SK-N-DZ (cell line): ENCODE data around the gene ATRN.
A peak's percentile ranks its signal among the peaks of the same experiment; 100 is the strongest.
"Not testable (repeated sequence)": the region's sequence is repeated elsewhere in the genome, so short reads cannot be mapped to it uniquely, and the experiment has no call there.

Experiments used
- DNase-seq: peaks from one replicate; pipeline ENCODE4 v3.0.0-alpha.2; 2015; ENCODE audit warnings: low spot score

Gene ATRN

GRCh38 chr20:3563133-3563532 lies 92.3 kb downstream of the ATRN start:
- no peak for DNase-seq

GRCh38 chr20:3563548-3564177 lies 92.8 kb downstream of the ATRN start:
- peak; percentile 40 for DNase-seq

DNA sequence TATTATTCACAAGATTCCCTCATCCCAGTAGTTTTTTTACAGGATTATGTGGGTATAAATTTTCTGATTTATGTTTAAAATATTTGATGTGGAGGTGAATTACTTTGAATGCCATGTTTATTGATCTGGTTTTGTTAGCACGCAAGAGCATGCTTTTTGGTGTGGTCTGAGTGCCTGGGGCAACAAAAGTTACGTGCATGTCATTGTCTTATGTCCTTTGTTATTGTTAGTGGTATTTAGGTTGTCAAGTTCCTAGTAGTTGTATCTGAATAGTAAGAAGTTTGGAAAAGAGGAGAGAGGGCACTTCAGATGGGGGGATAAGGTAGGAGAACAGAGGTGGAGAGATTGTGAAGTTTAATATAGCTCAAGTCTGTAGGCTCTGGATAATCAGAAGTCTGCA lies 95.0 kb downstream of the ATRN start:
- no peak for DNase-seq

DNA sequence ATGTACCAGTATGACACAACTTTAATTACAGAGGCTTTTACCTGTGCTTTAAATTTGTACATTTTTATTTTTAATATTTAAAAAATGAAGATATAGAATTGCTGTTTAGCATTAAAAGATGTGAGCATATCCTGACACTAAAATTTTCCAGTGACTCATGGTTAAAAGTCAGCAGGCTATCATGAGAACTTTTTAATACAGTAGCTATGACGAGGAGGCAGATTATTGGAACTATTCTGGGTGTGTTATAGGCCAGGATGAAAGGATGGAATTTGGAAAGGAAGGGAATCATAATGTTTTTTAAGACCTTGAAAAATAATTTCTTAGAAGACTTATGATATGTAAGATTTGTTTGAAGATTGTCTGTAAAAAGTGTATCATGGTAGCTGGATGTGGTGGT lies 101.3 kb downstream of the ATRN start:
- no peak for DNase-seq

DNA sequence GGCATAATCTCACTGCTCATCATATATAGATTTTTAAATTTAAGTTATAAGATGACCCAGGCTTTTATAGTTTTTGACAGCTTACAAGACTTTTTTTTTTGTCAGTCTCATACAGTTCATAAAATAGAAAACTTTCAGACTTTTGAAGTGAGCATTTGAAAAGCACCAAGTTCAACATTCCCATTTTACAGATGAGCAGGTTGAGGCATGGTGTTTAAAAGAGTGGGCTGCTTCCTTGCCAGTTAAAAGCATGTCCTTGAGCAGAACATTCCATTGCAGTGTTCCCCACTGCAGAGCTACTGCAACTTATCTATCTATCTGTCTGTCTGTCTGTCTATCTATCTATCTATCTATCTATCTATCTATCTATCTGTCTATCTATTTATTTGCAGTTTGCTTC lies 105.5 kb downstream of the ATRN start:
- no peak for DNase-seq

DNA sequence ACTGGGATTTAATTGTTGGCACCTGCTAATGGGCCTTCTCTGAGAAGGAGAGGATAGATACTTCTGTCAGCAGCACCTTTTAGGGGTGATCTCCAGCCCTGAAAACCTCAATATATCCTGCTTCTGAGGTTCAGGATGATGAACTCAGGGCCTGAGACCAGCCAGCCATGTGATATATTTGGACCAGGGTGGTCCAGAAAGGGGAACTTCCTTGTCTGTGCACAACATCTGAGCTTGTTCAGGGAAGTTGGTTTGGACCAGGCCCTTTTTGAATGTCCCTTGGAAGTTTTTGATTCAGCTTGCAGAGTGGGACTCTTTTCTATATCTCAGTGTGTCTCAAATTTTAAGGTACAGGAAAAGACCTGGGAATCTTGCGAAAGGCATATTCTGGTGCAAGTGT lies 106.5 kb downstream of the ATRN start:
- no peak for DNase-seq

GRCh38 chr20:3580412-3580811 lies 109.6 kb downstream of the ATRN start:
- no peak for DNase-seq

DNA sequence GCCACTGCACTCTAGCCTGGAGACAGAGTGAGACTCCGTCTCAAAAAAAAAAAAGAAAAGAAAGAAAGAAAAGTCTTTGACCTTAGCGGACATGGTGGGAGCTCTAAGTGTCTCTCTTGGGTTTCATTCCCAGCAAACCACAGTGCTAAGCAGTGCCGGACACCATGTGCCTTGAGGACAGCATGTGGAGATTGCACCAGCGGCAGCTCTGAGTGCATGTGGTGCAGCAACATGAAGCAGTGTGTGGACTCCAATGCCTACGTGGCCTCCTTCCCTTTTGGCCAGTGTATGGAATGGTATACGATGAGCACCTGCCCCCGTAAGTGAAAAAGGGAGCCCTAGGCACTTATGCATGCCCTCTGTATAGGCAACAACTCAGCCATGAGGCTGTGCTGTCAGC lies 112.9 kb downstream of the ATRN start:
- DNase-seq = no peak

- DNase-seq = no peak
These were observed 115.3 kb downstream of the ATRN start for GRCh38 chr20:3586093-3586492.

DNA sequence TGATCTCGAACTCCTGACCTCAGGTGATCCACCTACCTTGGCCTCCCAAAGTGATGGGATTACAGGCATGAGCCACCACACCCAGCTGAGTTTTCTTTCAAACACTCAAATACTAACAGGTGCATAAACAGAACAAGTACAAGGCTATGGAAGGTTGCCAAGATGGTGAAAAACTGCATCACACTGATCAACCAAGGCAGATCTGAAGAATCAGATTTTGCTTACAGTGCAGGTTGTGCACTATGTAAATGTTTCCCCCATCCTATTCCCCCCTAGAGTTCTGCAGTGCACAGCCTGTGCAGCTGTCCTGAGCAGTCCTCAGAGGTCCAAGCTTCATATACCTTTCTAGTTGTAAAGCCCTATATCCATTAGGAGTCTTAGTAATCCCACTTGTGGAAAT lies 119.3 kb downstream of the ATRN start:
- no peak for DNase-seq

DNA sequence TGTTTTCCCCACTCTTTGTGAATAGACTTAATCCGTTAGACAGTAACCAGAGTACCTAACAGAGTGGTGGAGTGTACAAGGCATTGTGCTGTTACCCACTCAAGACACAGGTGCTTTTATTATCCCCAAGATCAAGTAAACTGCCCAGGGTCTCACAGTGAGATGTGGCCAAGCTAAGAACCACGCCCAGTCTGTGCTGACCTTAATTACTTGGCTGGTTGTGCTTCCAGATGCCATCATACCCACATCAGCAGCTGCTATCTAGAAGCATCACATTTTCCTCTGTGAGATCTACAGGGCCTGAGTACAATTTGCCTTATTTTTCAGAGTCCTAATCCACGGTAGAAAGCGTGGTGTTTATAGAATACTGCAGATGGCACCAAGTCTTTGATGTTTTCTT lies 122.1 kb downstream of the ATRN start:
- no peak for DNase-seq

DNA sequence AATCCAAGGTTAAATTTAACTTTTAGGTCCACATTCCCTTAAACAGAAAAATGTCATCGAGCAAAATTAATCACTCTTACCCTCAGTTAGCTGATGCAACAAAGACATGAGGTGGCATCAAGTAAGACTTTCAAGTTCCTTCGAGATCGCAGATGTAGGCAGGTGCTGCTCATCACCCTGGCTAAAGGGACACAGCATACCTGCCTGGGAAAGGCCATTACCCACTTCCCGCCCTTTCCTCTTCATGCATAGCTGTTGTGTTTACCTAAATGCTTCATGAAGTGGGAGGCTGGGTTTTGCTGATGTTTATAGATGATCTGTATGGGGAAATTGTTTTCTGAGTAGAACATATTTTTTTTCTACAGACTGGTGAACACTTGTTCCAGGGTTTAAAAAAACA lies 124.7 kb downstream of the ATRN start:
- DNase-seq = no peak

DNA sequence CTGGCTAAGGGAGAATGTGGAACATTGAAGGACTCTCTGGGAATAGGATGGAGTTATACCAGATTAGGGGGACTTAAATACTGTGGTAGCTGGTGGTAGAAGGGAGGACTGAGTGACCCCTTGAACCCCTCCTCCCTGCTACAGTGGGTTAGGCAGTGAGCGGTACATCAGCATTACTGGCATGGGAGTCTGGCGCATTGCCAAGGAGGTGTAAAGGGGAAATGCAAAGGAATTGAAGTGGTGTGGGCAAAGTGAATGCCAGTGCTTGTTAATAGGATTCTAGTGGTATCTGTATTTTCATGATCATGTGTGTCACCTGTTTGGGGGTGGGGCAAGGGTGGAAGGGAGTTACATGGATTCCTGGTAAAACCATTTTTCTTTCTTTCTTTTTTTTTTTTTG lies 132.3 kb downstream of the ATRN start:
- no peak for DNase-seq

GRCh38 chr20:3605386-3605886 lies 134.6 kb downstream of the ATRN start:
- DNase-seq = not testable (repeated sequence)

- no peak for DNase-seq
These were observed 135.2 kb downstream of the ATRN start for GRCh38 chr20:3606021-3606420.

- DNase-seq = no peak
These were observed 141.1 kb downstream of the ATRN start for GRCh38 chr20:3611901-3612300.

DNA sequence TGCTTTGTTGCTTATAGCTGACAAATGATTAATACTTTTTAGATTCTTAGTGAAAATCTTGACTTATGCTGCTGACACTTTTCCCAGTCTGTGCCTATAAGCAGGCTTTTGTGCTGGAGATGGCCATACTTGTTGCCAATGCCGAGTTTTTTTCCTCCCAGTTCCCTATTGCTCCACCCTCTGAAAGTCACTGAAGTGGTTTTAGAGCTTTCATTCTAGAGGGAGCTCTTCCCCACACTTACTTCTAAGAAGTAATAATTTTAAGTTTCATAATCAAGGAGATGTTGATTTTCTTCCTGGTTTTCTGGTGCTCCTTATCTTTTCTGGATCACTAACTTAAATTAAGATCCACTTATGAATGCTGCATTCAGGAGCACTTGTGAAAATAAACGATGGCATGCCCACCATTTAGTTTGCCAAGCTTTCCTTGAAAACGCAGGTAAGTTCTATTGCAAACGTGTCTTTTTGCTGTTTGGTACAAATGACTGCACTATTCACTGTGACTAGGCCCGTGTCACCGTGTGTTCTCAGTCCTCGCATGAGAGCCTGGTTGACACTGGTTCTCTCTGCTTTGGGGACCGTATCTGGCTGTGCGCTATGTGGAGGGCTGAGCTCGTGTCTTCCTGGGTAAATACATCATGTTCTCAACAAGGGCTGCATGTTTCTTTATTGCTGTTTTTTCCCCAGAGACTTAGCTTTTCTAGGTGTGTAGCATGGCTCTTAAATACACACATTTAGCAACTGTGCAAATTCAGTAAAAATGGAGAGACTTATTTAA lies 142.2 kb downstream of the ATRN start:
- DNase-seq = no peak

DNA sequence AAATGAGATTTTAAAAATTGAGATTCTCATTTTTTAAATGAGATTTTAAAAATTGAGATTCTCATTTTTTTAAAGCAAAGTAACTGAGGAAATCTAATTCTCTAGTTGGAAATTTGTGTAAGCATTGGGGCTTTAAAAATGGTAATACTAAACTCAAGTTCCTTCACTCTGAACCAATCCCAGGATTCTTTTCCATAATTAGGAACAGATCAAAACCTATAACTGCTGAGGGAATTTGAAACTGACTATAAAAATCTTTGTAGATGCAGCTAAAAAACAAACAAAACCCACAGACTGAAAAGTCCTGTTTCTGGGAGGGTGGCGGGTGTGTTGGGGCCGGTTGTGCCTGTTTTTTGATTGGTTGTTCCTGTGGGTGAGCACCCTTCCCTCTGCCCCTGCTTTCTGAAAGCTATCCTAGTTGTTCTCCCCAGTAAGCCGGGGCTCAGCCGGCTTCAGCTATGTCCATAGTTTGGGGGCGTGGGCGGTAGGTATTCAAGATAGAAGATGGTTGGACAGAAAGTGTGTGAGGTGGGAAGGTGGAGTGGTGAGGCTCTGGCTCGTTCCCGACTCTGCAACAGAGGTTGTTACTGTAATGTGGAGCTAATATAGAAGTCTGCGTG lies 143.1 kb downstream of the ATRN start:
- no peak for DNase-seq

- DNase-seq = no peak
These were observed 143.6 kb downstream of the ATRN start for GRCh38 chr20:3614466-3614865.

- not testable (repeated sequence) for DNase-seq
These were observed 144.5 kb downstream of the ATRN start for GRCh38 chr20:3615171-3615840.

GRCh38 chr20:3616250-3616649 lies 145.4 kb downstream of the ATRN start:
- no peak for DNase-seq

GRCh38 chr20:3621111-3621510 lies 150.3 kb downstream of the ATRN start:
- no peak for DNase-seq
